Measurements from ENCODE around the gene KDR. TPM values are rescaled to one million over a fixed set of nuclear protein-coding genes. Genes with fewer than 3 reads are reported as not detected.

The KDR gene
- polyA plus RNA-seq, 1 experiment = not detected

GRCh38 chr4:55096045-55096444 is 29.4 kb downstream of the KDR start:
- no peak overlapping the region for H3K4me3 ChIP-seq (ENCODE audit: low read depth, low read length)
- no peak overlapping the region for H3K27ac ChIP-seq (ENCODE audit: low read depth, low read length)
- POLR2A ChIA-PET = no interaction called here
- H3K27me3 ChIP-seq (ENCODE audit: control insufficient read depth, insufficient read depth, low read length) = no peaks in the 10 kb centered on the region
- TF ChIP-seq, protein P1, sequence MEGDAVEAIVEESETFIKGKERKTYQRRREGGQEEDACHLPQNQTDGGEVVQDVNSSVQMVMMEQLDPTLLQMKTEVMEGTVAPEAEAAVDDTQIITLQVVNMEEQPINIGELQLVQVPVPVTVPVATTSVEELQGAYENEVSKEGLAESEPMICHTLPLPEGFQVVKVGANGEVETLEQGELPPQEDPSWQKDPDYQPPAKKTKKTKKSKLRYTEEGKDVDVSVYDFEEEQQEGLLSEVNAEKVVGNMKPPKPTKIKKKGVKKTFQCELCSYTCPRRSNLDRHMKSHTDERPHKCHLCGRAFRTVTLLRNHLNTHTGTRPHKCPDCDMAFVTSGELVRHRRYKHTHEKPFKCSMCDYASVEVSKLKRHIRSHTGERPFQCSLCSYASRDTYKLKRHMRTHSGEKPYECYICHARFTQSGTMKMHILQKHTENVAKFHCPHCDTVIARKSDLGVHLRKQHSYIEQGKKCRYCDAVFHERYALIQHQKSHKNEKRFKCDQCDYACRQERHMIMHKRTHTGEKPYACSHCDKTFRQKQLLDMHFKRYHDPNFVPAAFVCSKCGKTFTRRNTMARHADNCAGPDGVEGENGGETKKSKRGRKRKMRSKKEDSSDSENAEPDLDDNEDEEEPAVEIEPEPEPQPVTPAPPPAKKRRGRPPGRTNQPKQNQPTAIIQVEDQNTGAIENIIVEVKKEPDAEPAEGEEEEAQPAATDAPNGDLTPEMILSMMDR (IDR thresholded peaks at IDR 0.05; ENCODE audit: low read depth, low read length) = no peak
- no peak for DNase-seq (ENCODE audit: low read depth, low spot score)
- H3K9me3 ChIP-seq (ENCODE audit: control insufficient read depth, insufficient read depth, low read length) = no peaks in the 10 kb centered on the region
- CTCF ChIA-PET = no interaction called here

- ChIA-PET POLR2A (no interaction called here), CTCF (no interaction called here)
- Histone ChIP-seq H3K27ac (ENCODE audit: low read depth, low read length) (no peak overlapping the region), H3K27me3 (ENCODE audit: control insufficient read depth, insufficient read depth, low read length) (no peaks in the 10 kb centered on the region), H3K9me3 (ENCODE audit: control insufficient read depth, insufficient read depth, low read length) (no peaks in the 10 kb centered on the region), H3K4me3 (ENCODE audit: low read depth, low read length) (no peak overlapping the region)
- TF ChIP-seq, protein P1 (IDR thresholded peaks at IDR 0.05; ENCODE audit: low read depth, low read length) = no peak
- no peak for DNase-seq (ENCODE audit: low read depth, low spot score)
These were observed 32.9 kb downstream of the KDR start for GRCh38 chr4:55092504-55092903.

- no peaks in the 10 kb centered on the region for H3K9me3 ChIP-seq (ENCODE audit: control insufficient read depth, insufficient read depth, low read length)
- no peak for DNase-seq (ENCODE audit: low read depth, low spot score)
- POLR2A ChIA-PET = no interaction called here
- no peak overlapping the region for H3K4me3 ChIP-seq (ENCODE audit: low read depth, low read length)
- TF ChIP-seq, protein P1 (IDR thresholded peaks at IDR 0.05; ENCODE audit: low read depth, low read length) = no peak
- CTCF ChIA-PET = no interaction called here
- no peak overlapping the region for H3K27ac ChIP-seq (ENCODE audit: low read depth, low read length)
- H3K27me3 ChIP-seq (ENCODE audit: control insufficient read depth, insufficient read depth, low read length) = no peaks in the 10 kb centered on the region
These were observed 35.5 kb downstream of the KDR start for GRCh38 chr4:55089916-55090315.

DNA sequence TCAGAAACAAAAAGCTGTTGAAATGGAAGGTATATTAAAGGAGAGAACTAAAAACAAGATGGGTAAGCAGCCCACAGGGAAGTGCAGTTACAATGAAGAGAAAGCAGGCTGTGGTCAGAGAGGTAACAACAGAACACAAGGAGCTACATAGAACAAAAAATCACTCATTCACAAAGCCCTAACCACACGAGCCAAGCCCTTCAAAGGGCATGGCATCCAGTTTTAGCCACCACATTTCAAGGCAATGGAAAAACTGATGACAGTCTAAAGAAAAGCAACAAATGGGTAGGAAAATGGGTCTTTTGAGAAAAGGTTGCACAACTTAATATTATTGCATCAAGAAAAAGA is 37.5 kb downstream of the KDR start:
- DNase-seq (ENCODE audit: low read depth, low spot score) = no peak
- TF ChIP-seq, protein P1 (IDR thresholded peaks at IDR 0.05; ENCODE audit: low read depth, low read length) = no peak
- CTCF ChIA-PET = no interaction called here
- Histone ChIP-seq H3K27me3 (ENCODE audit: control insufficient read depth, insufficient read depth, low read length) (no peaks in the 10 kb centered on the region), H3K27ac (ENCODE audit: low read depth, low read length) (no peak overlapping the region), H3K9me3 (ENCODE audit: control insufficient read depth, insufficient read depth, low read length) (no peaks in the 10 kb centered on the region), H3K4me3 (ENCODE audit: low read depth, low read length) (no peak overlapping the region)
- POLR2A ChIA-PET = no interaction called here

GRCh38 chr4:55087009-55087912 is 38.1 kb downstream of the KDR start:
- no peak overlapping the region for H3K27ac ChIP-seq (ENCODE audit: low read depth, low read length)
- DNase-seq (ENCODE audit: low read depth, low spot score) = no peak
- CTCF ChIA-PET = no interaction called here
- H3K9me3 ChIP-seq (ENCODE audit: control insufficient read depth, insufficient read depth, low read length) = no peaks in the 10 kb centered on the region
- TF ChIP-seq, protein P1 (IDR thresholded peaks at IDR 0.05; ENCODE audit: low read depth, low read length) = no peak
- POLR2A ChIA-PET = no interaction called here
- no peak overlapping the region for H3K4me3 ChIP-seq (ENCODE audit: low read depth, low read length)
- H3K27me3 ChIP-seq (ENCODE audit: control insufficient read depth, insufficient read depth, low read length) = no peaks in the 10 kb centered on the region
